GM18505 (cell line): ENCODE data around the gene RIMBP3C.
"Not testable (repeated sequence)": the region's sequence is repeated elsewhere in the genome, so short reads cannot be mapped to it uniquely, and the experiment has no call there.

Experiments used
- ATAC-seq: cut with Tn5 transposase; IDR thresholded peaks from one replicate; pipeline ENCODE4 v1.9.1; 2021; ENCODE audit not compliant: unreplicated experiment
- POLR2A ChIP-seq: IDR thresholded peaks from 4 replicates; pipeline ENCODE4 v1.6.1; 2011; ENCODE audit warnings: borderline replicate concordance; ENCODE audit not compliant: insufficient read depth, insufficient read length; ENCODE audit errors: extremely low read depth

RIMBP3C gene

GRCh38 chr22:21551361-21551760 is at the start of gene RIMBP3C:
TSS of gene RIMBP3C (minus strand) at chr22:21551461. CDS start at chr22:21550976, 485 bp downstream.
- ATAC-seq: not testable (repeated sequence)

GRCh38 chr22:21599053-21599893 is 48.0 kb upstream of the RIMBP3C start:
- TF ChIP-seq POLR2A: no peak
- ATAC-seq: no peak

GRCh38 chr22:21598302-21598701 is 47.0 kb upstream of the RIMBP3C start:
- no peak for ATAC-seq
- TF ChIP-seq POLR2A: no peak

GRCh38 chr22:21596356-21597135 is 45.3 kb upstream of the RIMBP3C start:
- not testable (repeated sequence) for ATAC-seq

GRCh38 chr22:21594865-21595452 is 43.7 kb upstream of the RIMBP3C start:
- no peak for ATAC-seq
- no peak for TF ChIP-seq POLR2A

GRCh38 chr22:21593406-21594232 is 42.4 kb upstream of the RIMBP3C start:
- ATAC-seq: no peak
- TF ChIP-seq POLR2A: no peak

GRCh38 chr22:21592422-21592821 is 41.2 kb upstream of the RIMBP3C start:
- TF ChIP-seq POLR2A: no peak

GRCh38 chr22:21591695-21592094 is 40.4 kb upstream of the RIMBP3C start:
- ATAC-seq: no peak
- TF ChIP-seq POLR2A: no peak

More at GRCh38 chr22:21592422-21592821, 41.2 kb upstream of the RIMBP3C start:
- no peak for ATAC-seq

GRCh38 chr22:21590809-21591641 is 39.8 kb upstream of the RIMBP3C start:
- TF ChIP-seq POLR2A: no peak
- ATAC-seq: no peak

GRCh38 chr22:21589396-21589795 is 38.1 kb upstream of the RIMBP3C start:
- no peak for ATAC-seq
- TF ChIP-seq POLR2A: no peak

GRCh38 chr22:21587803-21588611 is 36.7 kb upstream of the RIMBP3C start:
- no peak for ATAC-seq

More at GRCh38 chr22:21587803-21588611, 36.7 kb upstream of the RIMBP3C start:
- TF ChIP-seq POLR2A: no peak
